ENCODE results near the gene MIB2.

The MIB2 gene

DNA sequence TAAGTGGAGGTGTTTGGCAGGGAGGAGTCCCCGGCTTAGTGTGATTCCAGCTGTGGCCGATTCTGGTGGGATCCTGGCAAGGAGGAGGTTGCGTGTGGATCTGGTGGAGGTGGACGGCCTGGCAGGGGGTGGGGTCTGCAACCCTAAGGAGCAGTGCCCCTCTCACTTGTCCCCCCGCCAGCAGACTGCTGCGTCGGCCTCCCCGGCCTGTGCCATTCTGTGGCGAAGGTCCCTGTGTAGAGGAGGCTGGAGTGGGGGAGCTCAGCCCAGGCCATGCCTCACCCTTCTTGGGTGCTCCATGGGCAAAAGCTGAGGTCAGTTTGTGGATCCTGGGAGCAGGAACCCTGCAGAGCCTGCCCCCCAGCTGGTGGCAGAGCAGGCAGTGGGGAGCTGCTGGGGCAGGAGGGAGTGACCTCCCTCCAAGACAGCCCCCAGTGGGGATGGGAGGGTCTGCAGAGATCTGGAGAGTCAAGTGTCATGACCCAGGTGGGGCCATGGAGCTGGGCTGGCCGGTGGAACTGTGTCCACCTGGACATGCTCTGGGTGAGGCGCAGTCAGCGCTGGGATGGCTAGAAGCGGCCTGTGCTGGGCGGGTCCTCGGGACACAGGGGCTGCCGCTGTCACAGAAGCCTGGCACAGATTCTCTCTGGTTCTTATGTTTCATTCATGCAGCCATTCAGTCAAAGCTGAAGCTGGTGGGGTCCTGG lies 5.3 kb downstream of the MIB2 start:
- no peak overlapping the region for H3K4me3 ChIP-seq (ENCODE audit: low read depth, low read length)
- no peak for DNase-seq (ENCODE audit: low read depth)
- TF ChIP-seq, protein P1, sequence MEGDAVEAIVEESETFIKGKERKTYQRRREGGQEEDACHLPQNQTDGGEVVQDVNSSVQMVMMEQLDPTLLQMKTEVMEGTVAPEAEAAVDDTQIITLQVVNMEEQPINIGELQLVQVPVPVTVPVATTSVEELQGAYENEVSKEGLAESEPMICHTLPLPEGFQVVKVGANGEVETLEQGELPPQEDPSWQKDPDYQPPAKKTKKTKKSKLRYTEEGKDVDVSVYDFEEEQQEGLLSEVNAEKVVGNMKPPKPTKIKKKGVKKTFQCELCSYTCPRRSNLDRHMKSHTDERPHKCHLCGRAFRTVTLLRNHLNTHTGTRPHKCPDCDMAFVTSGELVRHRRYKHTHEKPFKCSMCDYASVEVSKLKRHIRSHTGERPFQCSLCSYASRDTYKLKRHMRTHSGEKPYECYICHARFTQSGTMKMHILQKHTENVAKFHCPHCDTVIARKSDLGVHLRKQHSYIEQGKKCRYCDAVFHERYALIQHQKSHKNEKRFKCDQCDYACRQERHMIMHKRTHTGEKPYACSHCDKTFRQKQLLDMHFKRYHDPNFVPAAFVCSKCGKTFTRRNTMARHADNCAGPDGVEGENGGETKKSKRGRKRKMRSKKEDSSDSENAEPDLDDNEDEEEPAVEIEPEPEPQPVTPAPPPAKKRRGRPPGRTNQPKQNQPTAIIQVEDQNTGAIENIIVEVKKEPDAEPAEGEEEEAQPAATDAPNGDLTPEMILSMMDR (IDR thresholded peaks at IDR 0.05; ENCODE audit: control insufficient read depth, extremely low read depth, insufficient read depth), result no peak

DNA sequence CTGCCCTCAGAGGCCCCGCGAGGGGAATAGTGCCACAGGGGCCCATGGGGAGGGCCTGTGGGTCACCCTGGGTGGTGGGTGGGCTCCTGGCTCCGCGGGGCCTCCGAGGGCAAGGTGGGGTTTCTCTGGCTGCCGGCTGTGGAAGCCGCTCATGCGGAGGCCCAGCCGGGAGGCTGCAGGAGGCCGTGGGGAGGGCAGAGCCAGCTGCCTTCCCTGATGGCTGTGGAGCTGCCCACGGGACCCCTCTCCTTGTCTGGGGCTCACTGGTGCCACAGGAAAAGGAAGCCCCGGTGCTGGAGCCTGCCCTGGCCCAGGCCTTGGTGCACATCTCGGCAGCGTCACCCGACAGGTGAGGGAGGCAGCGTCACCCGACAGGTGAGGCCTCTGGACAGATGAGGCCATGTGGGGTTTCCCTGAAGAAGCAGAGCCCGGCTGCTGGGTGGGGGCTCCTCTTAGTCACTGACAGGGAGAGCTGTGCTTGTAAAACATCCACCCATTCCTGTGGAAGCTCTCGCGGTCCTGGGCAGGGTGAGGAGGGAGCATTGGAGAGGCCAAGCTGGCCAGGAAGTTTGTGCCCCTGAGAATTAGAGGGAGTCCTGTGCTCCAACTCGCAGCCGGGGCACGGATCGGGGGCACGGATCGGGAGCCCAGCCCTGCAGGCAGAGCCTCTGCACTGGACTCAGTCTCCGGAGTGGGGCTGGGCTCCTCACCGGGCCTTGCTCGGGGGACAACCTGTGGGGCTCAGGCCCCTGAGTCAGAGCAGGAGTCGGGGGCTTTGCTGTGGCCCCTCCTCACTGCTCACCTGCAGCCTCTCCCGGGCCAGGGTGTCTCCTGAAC lies 6.1 kb downstream of the MIB2 start:
- TF ChIP-seq, protein P1 (IDR thresholded peaks at IDR 0.05; ENCODE audit: control insufficient read depth, extremely low read depth, insufficient read depth), result no peak
- H3K4me3 ChIP-seq (ENCODE audit: low read depth, low read length), result no peak overlapping the region
- no peak for DNase-seq (ENCODE audit: low read depth)

DNA sequence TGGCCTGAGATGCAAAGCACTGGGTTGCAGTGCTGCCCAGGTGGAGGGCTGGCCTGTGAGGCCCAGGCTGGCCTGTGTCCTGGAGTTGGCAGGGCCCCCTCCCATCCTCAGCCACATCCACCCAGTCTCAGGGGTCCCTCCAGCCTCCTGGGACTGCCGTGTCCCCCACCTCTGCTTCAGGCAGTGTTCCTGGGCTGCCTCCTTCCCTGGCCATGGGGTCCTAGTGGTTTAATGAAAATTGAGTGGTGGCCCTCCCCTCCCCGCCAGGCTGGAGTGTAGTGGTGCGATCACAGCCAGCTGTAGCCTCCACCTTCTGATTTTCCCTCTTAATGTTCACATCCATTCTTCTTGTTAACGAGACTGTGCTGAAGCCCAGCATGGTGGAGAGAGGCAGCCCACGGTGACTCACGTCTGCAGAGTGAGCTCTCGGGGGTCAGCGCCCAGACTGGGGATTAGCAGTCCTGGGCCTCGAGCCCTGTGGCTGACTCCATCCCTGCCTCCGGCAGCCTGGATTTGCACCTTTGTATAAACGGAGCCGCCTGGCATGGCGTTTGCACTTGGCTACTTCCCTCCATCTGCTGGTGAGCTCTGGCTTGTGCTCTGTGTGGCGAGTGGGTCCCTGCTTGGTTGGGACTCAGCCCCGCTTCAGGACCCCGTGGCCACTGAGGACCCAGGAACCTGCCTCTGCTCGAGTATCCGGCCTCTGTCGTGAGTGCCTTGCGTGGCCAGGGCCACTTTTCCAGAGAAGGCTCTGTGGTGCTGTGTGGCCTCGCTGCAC lies 6.9 kb downstream of the MIB2 start:
- DNase-seq (ENCODE audit: low read depth), result no peak
- TF ChIP-seq, protein P1 (IDR thresholded peaks at IDR 0.05; ENCODE audit: control insufficient read depth, extremely low read depth, insufficient read depth), result no peak

DNA sequence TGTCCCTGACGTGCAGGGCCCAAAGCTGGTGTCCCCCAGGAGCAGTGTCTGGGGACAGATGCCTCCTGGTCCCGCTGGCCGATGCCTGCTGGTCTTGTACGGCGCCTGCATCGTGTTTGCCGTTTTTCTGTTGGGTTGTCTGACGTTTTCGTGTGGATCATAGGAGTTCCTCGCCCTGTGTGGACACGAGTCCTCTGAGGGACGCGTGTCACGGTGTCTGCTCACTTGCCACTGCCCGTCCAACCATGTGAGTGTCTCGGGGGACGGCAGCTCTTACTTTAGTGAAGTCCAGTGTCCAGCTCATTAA lies 7.4 kb downstream of the MIB2 start:
- H3K4me3 ChIP-seq (ENCODE audit: low read depth, low read length), result no peak overlapping the region
- TF ChIP-seq, protein P1 (IDR thresholded peaks at IDR 0.05; ENCODE audit: control insufficient read depth, extremely low read depth, insufficient read depth), result no peak
- DNase-seq (ENCODE audit: low read depth), result no peak

More for the DNA sequence above, 6.9 kb downstream of the MIB2 start:
- no peak overlapping the region for H3K4me3 ChIP-seq (ENCODE audit: low read depth, low read length)

DNA sequence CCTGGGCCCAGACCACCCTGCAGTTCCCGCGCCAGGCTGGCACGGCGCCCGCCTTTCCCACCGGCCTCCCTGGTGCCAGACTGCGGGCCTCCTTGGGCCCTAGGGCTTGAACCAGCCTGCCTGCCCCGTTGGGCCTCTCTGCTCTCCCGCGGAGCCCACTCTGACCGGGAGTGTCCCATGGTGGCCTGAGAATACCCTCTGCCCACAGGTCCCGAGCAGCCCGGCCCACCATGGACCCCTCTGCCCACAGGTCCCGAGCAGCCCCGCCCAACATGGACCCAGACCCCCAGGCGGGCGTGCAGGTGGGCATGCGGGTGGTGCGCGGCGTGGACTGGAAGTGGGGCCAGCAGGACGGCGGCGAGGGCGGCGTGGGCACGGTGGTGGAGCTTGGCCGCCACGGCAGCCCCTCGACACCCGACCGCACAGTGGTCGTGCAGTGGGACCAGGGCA lies 7.9 kb downstream of the MIB2 start:
- DNase-seq (ENCODE audit: low read depth), result no peak
- TF ChIP-seq, protein P1 (IDR thresholded peaks at IDR 0.05; ENCODE audit: control insufficient read depth, extremely low read depth, insufficient read depth), result no peak
- H3K4me3 ChIP-seq (ENCODE audit: low read depth, low read length), result no peak overlapping the region

DNA sequence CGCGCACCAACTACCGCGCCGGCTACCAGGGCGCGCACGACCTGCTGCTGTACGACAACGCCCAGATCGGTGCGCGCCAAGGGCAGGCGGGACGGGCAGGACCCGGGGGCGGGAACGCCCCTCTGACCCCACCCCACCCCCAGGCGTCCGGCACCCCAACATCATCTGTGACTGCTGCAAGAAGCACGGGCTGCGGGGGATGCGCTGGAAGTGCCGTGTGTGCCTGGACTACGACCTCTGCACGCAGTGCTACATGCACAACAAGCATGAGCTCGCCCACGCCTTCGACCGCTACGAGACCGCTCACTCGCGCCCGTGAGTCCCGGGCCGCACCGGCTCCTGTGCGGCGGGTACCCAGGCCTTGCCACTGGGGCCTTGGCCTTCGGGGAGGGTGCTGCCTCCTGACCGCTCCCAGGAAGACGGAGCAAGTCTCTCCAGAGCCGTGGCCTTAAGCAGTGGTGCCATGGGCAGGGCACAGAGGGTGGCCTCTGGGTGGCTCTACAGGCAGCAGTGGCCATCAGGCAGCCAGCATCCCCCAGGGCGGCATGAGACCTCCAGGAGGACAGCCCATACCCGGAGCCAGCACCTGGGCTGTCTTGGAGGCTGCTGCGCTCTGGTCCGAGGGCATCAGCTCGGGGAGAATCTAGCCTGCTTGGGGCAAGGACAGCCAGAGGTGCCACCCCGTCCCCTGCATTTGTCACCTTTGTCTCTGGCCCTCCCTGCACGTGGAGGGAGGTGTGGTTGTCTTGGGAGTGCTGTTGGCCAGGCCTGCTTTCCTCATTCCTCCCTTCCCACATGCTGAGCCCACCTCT lies 8.5 kb downstream of the MIB2 start:
- DNase-seq (ENCODE audit: low read depth), result no peak
- H3K4me3 ChIP-seq (ENCODE audit: low read depth, low read length), result no peak overlapping the region
- TF ChIP-seq, protein P1 (IDR thresholded peaks at IDR 0.05; ENCODE audit: control insufficient read depth, extremely low read depth, insufficient read depth), result no peak
